Esophagus squamous epithelium (tissue), 5 donors: Measurements from ENCODE around the gene GALNT2. TPM values are rescaled to one million over a fixed set of nuclear protein-coding genes. Genes with fewer than 3 reads are reported as not detected.

Source experiments
- DNase-seq: peaks from one replicate; lab custom pipeline; 2025; lab: John Stamatoyannopoulos, UW
- H3K27ac ChIP-seq, 4 donors: fragments of 200-600 bp; sonication (generic); one replicate each; pipeline ENCODE4 v1.5.1; 2016 to 2019; ENCODE audit warnings: mild to moderate bottlenecking in 1 of 4
- H3K27me3 ChIP-seq, 4 donors: fragments of 200-600 bp; sonication (generic); 1 replicate in 3 of 4; 2 replicates in 1 of 4; pipeline versions ENCODE4 v1.5.1 to v1.6.0; 2017 to 2021; ENCODE audit warnings: antibody characterized with exemption in 1 of 4
- H3K36me3 ChIP-seq, 3 donors: fragments of 200-600 bp; sonication (generic); one replicate each; pipeline ENCODE4 v1.5.1; 2016 to 2019
- H3K4me1 ChIP-seq, 3 donors: fragments of 200-600 bp; sonication (generic); one replicate each; pipeline ENCODE4 v1.5.1; 2017 to 2019
- H3K4me3 ChIP-seq, 4 donors: fragments of 200-600 bp; sonication (generic); 1 replicate in 3 of 4; 2 replicates in 1 of 4; pipeline ENCODE4 v1.5.1; 2016 to 2019; ENCODE audit warnings: mild to moderate bottlenecking in 2 of 4, moderate library complexity in 1 of 4
- H3K9me3 ChIP-seq, 3 donors: fragments of 200-600 bp; sonication (generic); one replicate each; pipeline ENCODE4 v1.5.1; 2016 to 2019
- POLR2A ChIP-seq, 4 donors: fragments of 450-650 bp; IDR thresholded peaks; one replicate each; pipeline ENCODE4 v1.6.1; 2017; ENCODE audit warnings: antibody characterized with exemption in 4 of 4, mild to moderate bottlenecking in 4 of 4, moderate library complexity in 3 of 4
- WGBS, 2 donors: methylation state at CpG; one replicate each; pipeline ENCODE4 v1.1.5; 2018; 5-methylcytosine and 5-hydroxymethylcytosine counted together
- intact Hi-C: fragments of 100-400 bp; cut with DNase I; formaldehyde crosslinking; loops from one replicate; pipeline ENCODE4 v1.15.0; 2022
- total RNA-seq, 4 donors: library from RNA; depleted of rRNA; stranded (reverse); fragments of >200 nt; gene quantifications; one replicate each; pipeline ENCODE4 v1.1.0, GENCODE V29; 2016
- TF ChIP-seq, protein P1 (sequence below), 6 experiments: fragments of 450-650 bp in 4 of 6; fragments of 200-600 bp in 2 of 6; sonication (generic) in 2 of 6; IDR thresholded peaks; one replicate each; pipeline ENCODE4 v1.5.1; 2016 to 2019; ENCODE audit warnings: antibody characterized with exemption in 6 of 6, mild to moderate bottlenecking in 4 of 6, moderate library complexity in 4 of 6
- donor health status: DM: yes; HTN: yes; CAD: no.

Gene GALNT2
- total RNA-seq, 4 donors from 2014 or later = 25.8 to 36.2 (median 31.0) TPM

DNA sequence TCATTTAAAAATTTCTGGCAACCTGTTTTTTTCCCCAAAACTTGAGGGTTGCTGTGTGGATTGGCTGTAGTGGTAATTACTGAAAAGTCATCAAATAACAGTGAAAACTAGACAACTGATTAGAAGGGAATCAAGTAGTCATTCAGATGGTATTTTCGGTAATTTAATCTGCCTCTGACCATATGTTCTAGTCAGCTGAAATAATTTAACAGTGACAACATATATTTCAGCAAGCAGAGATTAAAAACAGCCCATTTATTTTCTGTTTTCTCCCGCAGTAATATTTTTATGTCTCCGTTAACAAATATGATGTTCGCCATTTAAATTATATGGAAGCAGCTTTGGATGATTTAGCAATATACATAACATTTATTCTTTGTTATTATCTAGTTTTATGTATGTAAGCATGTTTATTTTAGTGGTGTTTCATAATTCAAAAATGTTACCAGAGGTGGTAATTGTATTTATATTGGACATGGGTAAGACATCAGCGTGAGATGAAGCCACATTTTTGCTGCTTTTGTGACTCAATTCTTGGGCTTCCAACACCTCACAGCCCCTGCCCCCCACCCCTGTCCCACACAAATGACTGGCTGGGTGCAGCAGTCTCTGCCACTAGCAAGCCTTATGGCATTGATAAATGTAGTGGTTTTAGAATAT is 104.4 kb downstream of the GALNT2 start:
- Histone ChIP-seq H3K9me3 (no peaks in the 10 kb centered on the region), H3K27ac (no peak overlapping the region), H3K4me1 (peaks cover 0 to 11% (median 6%) of the 10 kb centered on the region in 3 donors), H3K36me3 (no peaks in the 10 kb centered on the region), H3K4me3 (no peak overlapping the region), H3K27me3 (no peaks in the 10 kb centered on the region)
- intact Hi-C loops = no loop called here
- TF ChIP-seq POLR2A (IDR thresholded peaks at IDR 0.05) = no peak
- TF ChIP-seq, protein P1, sequence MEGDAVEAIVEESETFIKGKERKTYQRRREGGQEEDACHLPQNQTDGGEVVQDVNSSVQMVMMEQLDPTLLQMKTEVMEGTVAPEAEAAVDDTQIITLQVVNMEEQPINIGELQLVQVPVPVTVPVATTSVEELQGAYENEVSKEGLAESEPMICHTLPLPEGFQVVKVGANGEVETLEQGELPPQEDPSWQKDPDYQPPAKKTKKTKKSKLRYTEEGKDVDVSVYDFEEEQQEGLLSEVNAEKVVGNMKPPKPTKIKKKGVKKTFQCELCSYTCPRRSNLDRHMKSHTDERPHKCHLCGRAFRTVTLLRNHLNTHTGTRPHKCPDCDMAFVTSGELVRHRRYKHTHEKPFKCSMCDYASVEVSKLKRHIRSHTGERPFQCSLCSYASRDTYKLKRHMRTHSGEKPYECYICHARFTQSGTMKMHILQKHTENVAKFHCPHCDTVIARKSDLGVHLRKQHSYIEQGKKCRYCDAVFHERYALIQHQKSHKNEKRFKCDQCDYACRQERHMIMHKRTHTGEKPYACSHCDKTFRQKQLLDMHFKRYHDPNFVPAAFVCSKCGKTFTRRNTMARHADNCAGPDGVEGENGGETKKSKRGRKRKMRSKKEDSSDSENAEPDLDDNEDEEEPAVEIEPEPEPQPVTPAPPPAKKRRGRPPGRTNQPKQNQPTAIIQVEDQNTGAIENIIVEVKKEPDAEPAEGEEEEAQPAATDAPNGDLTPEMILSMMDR (IDR thresholded peaks at IDR 0.05) = no peak
- no peak for DNase-seq
- WGBS, 2 donors = 86 to 92% methylated on average over 5 of the region's 5 CpGs

DNA sequence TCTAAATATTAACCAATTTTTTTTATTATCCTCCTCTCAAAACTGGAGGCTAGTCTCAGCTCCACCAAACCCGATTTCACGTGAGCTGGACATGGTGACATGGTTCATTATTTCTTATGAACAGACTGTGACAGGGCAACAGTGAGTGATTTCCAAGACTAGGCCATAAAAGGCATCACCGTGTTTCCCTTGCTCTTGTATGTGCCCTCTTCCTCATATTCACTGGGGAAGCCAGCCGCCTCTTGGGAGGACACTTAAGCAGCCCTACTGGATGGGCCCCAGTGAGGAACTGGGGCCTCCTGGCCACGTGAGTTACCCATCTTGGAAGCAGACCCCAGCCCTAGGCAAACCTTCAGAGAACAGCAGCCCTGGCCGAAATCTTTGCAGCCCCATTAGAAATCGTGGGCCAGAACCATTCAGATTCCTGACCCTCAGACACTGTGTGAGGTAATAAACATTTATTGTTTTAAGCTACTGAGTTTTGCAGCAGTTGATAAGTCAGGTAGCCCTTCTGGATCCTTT is 105.0 kb downstream of the GALNT2 start:
- Histone ChIP-seq H3K27ac (no peak overlapping the region), H3K4me1 (peaks cover 0 to 17% (median 6%) of the 10 kb centered on the region in 3 donors), H3K4me3 (no peak overlapping the region), H3K9me3 (no peaks in the 10 kb centered on the region), H3K36me3 (no peaks in the 10 kb centered on the region), H3K27me3 (no peaks in the 10 kb centered on the region)
- WGBS, 2 donors = 82 to 86% methylated on average over 3 to 7 of the region's 7 CpGs
- DNase-seq = no peak
- TF ChIP-seq, protein P1 (IDR thresholded peaks at IDR 0.05) = no peak
- no peak for TF ChIP-seq POLR2A (IDR thresholded peaks at IDR 0.05)
- intact Hi-C loops = no loop called here

DNA sequence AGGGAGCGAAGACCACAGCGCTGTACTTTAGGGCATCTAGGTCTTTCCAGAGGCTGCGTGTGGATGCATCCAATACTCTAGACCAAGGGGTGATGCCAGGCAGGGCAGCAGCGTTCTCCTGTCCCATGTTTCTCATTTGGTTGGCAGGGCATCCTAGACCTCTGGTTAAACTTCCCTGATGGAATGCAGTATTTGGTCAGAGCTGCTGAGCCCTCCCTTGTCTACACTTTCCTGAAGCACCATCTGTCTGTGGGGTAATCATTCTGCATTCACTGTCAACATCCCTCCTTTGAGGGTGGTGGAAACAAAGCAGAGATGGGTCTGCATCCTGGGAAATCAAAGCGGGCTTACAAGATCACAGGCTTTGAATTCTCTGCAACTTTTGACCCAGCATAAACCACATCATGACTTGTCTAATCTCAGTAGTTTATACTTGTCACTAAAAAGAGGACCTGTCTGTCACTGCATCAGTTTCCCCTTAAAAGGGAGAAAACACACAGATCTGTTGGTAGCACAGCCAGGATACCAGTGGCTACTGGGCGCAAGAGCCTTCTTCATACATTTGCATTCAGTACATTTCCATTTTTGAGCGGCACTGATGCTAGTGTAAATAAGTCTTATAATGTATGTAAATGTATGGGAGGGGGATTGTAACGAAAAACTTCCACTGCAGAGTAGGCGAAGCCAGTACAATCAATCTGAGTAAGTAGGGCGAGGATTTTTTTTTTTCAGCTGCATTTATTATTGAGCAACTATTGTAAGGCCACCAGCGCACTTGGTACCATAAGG is 106.3 kb downstream of the GALNT2 start:
- no peak overlapping the region for H3K27ac ChIP-seq
- 89 to 97% methylated on average over 11 of the region's 11 CpGs for WGBS, 2 donors
- no peaks in the 10 kb centered on the region for H3K9me3 ChIP-seq
- intact Hi-C loops = no loop called here
- peaks cover 0 to 23% (median 6%) of the 10 kb centered on the region in 3 donors for H3K4me1 ChIP-seq
- H3K4me3 ChIP-seq = no peak overlapping the region
- no peak for TF ChIP-seq POLR2A (IDR thresholded peaks at IDR 0.05)
- TF ChIP-seq, protein P1 (IDR thresholded peaks at IDR 0.05) = no peak
- DNase-seq = no peak
- peaks cover 0 to 6% (median 0%) of the 10 kb centered on the region in 3 donors for H3K36me3 ChIP-seq
- H3K27me3 ChIP-seq = no peaks in the 10 kb centered on the region

DNA sequence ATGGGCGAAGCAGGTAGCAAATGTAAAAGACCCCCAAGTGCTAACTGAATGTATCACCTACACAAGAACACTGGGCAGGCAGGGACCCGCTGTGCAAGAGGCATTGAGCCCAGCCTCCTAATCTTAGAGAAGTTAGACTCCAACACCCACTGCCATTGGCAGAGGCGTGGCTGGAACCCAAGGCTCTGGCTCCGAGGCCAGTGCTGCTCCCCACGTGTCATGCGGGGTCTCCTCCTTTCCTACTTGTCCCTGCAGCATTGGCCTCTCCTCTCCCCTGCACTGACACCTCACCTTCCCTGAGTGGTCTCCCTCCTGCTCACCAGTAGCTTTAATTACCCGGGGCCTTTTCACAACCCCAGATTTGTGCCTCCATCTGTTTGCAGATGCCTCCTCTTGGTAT is 107.0 kb downstream of the GALNT2 start:
- TF ChIP-seq POLR2A (IDR thresholded peaks at IDR 0.05) = no peak
- TF ChIP-seq, protein P1 (IDR thresholded peaks at IDR 0.05) = no peak
- H3K27ac ChIP-seq = no peak overlapping the region
- 82 to 84% methylated on average over 7 of the region's 7 CpGs for WGBS, 2 donors
- peaks cover 0 to 12% (median 0%) of the 10 kb centered on the region in 3 donors for H3K36me3 ChIP-seq
- no peak for DNase-seq
- no peak overlapping the region for H3K4me3 ChIP-seq
- H3K9me3 ChIP-seq = no peaks in the 10 kb centered on the region
- H3K27me3 ChIP-seq = no peaks in the 10 kb centered on the region
- peaks cover 0 to 23% (median 6%) of the 10 kb centered on the region in 3 donors for H3K4me1 ChIP-seq
- intact Hi-C loops = no loop called here
